Heart left ventricle (tissue), 13 donors: ENCODE measurements around the gene TPBGL.

ENCODE experiments used
- POLR2A ChIP-seq, 2 donors: fragments of 450-650 bp; IDR thresholded peaks; one replicate each; pipeline ENCODE4 v1.6.1; 2017; ENCODE audit warnings: antibody characterized with exemption in 2 of 2, mild to moderate bottlenecking in 2 of 2, moderate library complexity in 2 of 2
- TF ChIP-seq, protein P1 (sequence below), 12 donors: fragments of 200-600 bp; sonication (generic) in 4 of 12; IDR thresholded peaks; one replicate each; pipeline versions ENCODE4 v1.5.0 to v1.8.0; 2018 to 2022; ENCODE audit warnings: antibody characterized with exemption in 12 of 12, mild to moderate bottlenecking in 5 of 12
- donor health status: ischemic (EF 13 %, LVEDD 7.1; RV severe dilation, severe dysfunction).
- donor health status: DM: no; HTN: yes; CAD: no.
- donor health status: DM: no; HTN: no; CAD: no.
- donor health status: ischemic (EF 25% LVEDD 6.9; RV normal size, moderate dysfunction).
- donor health status: ischemic (EF 25% LVEDD 5.7; RV mildly dilated, moderate dysfunction).
- donor health status: ischemic (EF 35%, LVEDD 5.7; RV mildly dilated, moderate dysfunction).
- donor health status: nonischemic (EF 11% LVEDD 7.7; RV severe dilation, severe dysfunction).
- donor health status: DM: yes; HTN: yes; CAD: no.
- donor health status: PGD.
- donor health status: ischemic (EF 29% LVEDD 5.4; RV normal size, mild dysfunction).
- donor health status: nonischemic (EF 23%, LVEDD 6.1; RV moderate dilation, normal function).

DNA sequence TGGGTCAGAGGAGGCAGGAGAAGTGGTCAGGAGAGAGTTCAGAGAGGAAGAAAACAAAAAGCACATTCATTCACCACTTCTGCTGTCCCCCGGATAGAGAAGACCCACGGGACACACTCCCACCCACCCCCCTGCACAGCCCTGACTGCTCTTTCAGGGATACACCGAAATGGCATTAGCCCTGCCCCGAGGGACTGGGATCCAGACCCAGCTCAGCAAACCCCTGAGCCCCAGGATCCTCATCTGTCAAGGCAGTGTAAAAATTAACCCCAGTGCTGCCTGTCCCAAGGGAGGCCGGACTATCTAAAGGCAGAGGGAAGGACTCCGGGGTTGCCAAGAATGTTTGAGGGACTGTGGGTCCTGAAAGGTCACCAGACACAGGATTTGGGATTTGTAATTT is 31.2 kb downstream of the TPBGL start:
- TF ChIP-seq POLR2A (IDR thresholded peaks at IDR 0.05) = no peak
- TF ChIP-seq, protein P1, sequence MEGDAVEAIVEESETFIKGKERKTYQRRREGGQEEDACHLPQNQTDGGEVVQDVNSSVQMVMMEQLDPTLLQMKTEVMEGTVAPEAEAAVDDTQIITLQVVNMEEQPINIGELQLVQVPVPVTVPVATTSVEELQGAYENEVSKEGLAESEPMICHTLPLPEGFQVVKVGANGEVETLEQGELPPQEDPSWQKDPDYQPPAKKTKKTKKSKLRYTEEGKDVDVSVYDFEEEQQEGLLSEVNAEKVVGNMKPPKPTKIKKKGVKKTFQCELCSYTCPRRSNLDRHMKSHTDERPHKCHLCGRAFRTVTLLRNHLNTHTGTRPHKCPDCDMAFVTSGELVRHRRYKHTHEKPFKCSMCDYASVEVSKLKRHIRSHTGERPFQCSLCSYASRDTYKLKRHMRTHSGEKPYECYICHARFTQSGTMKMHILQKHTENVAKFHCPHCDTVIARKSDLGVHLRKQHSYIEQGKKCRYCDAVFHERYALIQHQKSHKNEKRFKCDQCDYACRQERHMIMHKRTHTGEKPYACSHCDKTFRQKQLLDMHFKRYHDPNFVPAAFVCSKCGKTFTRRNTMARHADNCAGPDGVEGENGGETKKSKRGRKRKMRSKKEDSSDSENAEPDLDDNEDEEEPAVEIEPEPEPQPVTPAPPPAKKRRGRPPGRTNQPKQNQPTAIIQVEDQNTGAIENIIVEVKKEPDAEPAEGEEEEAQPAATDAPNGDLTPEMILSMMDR (IDR thresholded peaks at IDR 0.05) = no peak
